Activated CD4-positive, alpha-beta T cell treated with anti-CD3 and anti-CD28 coated beads, Interleukin-2, amount 50 U/mL, for 1 hour (primary cell): ENCODE results near the gene ACSM5.
"Not testable (repeated sequence)": the region's sequence is repeated elsewhere in the genome, so short reads cannot be mapped to it uniquely, and the experiment has no call there.

Source experiments
- DNase-seq: peaks from one replicate; pipeline ENCODE4 v3.0.0-alpha.2; 2020

ACSM5 gene

GRCh38 chr16:20453633-20454032, 44.3 kb downstream of the ACSM5 start:
- DNase-seq, result not testable (repeated sequence)

GRCh38 chr16:20459227-20459626, 49.9 kb downstream of the ACSM5 start:
- not testable (repeated sequence) for DNase-seq

GRCh38 chr16:20460313-20460712, 51.0 kb downstream of the ACSM5 start:
- not testable (repeated sequence) for DNase-seq

GRCh38 chr16:20468954-20469353, 59.6 kb downstream of the ACSM5 start:
- DNase-seq, result not testable (repeated sequence)

GRCh38 chr16:20469930-20470329, 60.6 kb downstream of the ACSM5 start:
- DNase-seq, result not testable (repeated sequence)

GRCh38 chr16:20470732-20471131, 61.4 kb downstream of the ACSM5 start:
- not testable (repeated sequence) for DNase-seq

- DNase-seq, result not testable (repeated sequence)
Observed at GRCh38 chr16:20477188-20477744, 67.9 kb downstream of the ACSM5 start.

GRCh38 chr16:20483989-20484388, 74.7 kb downstream of the ACSM5 start:
- DNase-seq, result not testable (repeated sequence)

- no peak for DNase-seq
Observed at GRCh38 chr16:20484726-20485125, 75.4 kb downstream of the ACSM5 start.

GRCh38 chr16:20485408-20485807, 76.1 kb downstream of the ACSM5 start:
- no peak for DNase-seq
